Colonic mucosa (tissue), 4 donors: ENCODE measurements around the gene CD81. TPM values are rescaled to one million over a fixed set of nuclear protein-coding genes. Genes with fewer than 3 reads are reported as not detected.
"Not testable (repeated sequence)": the region's sequence is repeated elsewhere in the genome, so short reads cannot be mapped to it uniquely, and the experiment has no call there.

Experiments
- DNase-seq: peaks from one replicate; pipeline ENCODE4 v3.0.0-alpha.2; 2020
- H3K27ac ChIP-seq: fragments of 200-600 bp; one replicate; pipeline ENCODE4 v1.8.0; 2021
- H3K27me3 ChIP-seq: fragments of 200-600 bp; one replicate; pipeline ENCODE4 v1.8.0; 2021
- H3K36me3 ChIP-seq: fragments of 200-600 bp; one replicate; pipeline ENCODE4 v1.8.0; 2021
- H3K4me1 ChIP-seq: fragments of 200-600 bp; one replicate; pipeline ENCODE4 v1.8.0; 2021; ENCODE audit warnings: mild to moderate bottlenecking
- H3K4me3 ChIP-seq: fragments of 200-600 bp; one replicate; pipeline ENCODE4 v1.8.0; 2021
- H3K9ac ChIP-seq, 2 donors: one replicate each; pipeline ENCODE4 v1.7.0; 2013; ENCODE audit warnings: control low read depth in 2 of 2, low read depth in 2 of 2, low read length in 2 of 2
- H3K9me3 ChIP-seq: fragments of 200-600 bp; one replicate; pipeline ENCODE4 v1.8.0; 2021
- intact Hi-C: fragments of 100-400 bp; cut with DNase I; formaldehyde crosslinking; loops from one replicate; pipeline ENCODE4 v1.14.1; 2022
- total RNA-seq, 2 donors: library from RNA; stranded (reverse); fragmentation: NEBNext Ultra II Directional in 1 of 2; extraction: Animal tissue kit (Norgen Biotek cat#: 25700) in 1 of 2; gene quantifications; one replicate each; pipeline ENCODE4 v1.2.1, GENCODE V29; 2021
- TF ChIP-seq, protein P1 (sequence below): fragments of 200-600 bp; IDR thresholded peaks from one replicate; pipeline ENCODE4 v1.8.0; 2022; ENCODE audit warnings: antibody characterized with exemption, mild to moderate bottlenecking
- donor health status: healthy.
- donor health status: DM: no; HTN: no; CAD: no.
- donor health status: DM: no; HTN: no; CAD: no.

CD81 gene
- total RNA-seq, 2 donors from 2014 or later: 185 to 208 TPM

DNA sequence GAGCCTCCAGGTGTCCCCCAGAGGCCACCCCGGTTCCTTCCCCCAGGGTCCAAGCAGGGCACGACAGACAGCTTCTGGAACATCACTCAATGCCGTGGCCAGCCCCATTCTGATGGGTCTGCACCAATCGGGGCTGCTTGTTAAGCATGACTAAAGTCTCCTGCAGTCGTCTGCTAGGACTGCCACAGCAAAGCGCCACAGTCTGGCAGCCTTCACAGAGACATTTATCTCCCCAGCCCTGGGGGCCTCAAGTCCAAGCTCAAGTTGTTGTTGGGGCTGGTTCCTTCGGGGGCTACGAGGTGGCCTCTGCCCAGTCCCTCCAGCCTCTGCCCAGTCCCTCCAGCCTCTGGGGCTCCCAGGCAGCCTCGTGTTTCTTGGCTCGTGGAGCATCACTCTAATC lies 14.0 kb upstream of the CD81 start:
- no peak overlapping the region for H3K27ac ChIP-seq
- no peak overlapping the region for H3K9ac ChIP-seq
- no peaks in the 10 kb centered on the region for H3K27me3 ChIP-seq
- H3K4me1 ChIP-seq: no peaks in the 10 kb centered on the region
- TF ChIP-seq, protein P1, sequence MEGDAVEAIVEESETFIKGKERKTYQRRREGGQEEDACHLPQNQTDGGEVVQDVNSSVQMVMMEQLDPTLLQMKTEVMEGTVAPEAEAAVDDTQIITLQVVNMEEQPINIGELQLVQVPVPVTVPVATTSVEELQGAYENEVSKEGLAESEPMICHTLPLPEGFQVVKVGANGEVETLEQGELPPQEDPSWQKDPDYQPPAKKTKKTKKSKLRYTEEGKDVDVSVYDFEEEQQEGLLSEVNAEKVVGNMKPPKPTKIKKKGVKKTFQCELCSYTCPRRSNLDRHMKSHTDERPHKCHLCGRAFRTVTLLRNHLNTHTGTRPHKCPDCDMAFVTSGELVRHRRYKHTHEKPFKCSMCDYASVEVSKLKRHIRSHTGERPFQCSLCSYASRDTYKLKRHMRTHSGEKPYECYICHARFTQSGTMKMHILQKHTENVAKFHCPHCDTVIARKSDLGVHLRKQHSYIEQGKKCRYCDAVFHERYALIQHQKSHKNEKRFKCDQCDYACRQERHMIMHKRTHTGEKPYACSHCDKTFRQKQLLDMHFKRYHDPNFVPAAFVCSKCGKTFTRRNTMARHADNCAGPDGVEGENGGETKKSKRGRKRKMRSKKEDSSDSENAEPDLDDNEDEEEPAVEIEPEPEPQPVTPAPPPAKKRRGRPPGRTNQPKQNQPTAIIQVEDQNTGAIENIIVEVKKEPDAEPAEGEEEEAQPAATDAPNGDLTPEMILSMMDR: no peak
- DNase-seq: no peak
- no peaks in the 10 kb centered on the region for H3K9me3 ChIP-seq
- no peaks in the 10 kb centered on the region for H3K36me3 ChIP-seq
- H3K4me3 ChIP-seq: no peak overlapping the region
- intact Hi-C loops: no loop called here

DNA sequence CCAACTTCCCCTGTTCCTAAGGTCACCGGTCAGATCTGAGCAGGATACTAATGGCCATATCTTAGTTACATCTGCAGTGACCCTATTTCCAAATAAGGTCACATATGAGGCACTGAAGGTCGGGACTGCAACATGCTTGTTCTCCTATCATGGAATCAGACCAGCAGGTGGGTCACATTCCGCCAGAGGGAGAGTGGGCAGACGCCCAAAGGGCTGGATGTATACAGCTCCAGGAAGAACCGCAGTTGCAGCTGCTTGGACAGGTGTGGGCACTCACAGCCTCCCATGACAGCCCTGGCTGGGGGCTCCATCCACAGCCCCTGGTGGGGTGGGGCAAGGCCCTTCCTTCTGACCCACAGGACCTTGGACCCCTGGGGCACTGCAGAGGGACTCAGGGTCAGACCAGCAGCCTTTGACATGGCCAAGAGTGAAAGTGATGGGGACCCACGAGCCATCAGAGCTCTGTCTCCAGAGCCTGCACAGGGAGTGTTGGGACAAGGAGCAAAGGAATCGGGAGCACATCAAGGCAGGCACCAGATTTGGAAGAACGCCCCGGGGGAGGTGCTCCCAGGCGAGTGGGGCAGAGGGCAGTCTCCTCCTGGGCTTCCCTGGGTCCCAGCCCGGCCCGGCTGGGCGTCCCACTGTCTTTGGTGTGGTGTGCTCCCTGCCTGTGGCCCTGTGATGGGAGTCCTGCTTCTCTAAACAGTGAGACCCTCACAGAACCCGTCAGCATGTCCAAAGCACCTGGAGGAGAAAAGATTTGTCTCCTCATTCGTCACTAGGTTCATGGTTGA lies 13.3 kb upstream of the CD81 start:
- Histone ChIP-seq H3K4me3 (no peak overlapping the region), H3K27me3 (no peaks in the 10 kb centered on the region), H3K9ac (no peak overlapping the region), H3K9me3 (no peaks in the 10 kb centered on the region), H3K36me3 (no peaks in the 10 kb centered on the region), H3K4me1 (no peaks in the 10 kb centered on the region), H3K27ac (no peak overlapping the region)
- intact Hi-C loops: no loop called here
- TF ChIP-seq, protein P1: no peak
- no peak for DNase-seq

DNA sequence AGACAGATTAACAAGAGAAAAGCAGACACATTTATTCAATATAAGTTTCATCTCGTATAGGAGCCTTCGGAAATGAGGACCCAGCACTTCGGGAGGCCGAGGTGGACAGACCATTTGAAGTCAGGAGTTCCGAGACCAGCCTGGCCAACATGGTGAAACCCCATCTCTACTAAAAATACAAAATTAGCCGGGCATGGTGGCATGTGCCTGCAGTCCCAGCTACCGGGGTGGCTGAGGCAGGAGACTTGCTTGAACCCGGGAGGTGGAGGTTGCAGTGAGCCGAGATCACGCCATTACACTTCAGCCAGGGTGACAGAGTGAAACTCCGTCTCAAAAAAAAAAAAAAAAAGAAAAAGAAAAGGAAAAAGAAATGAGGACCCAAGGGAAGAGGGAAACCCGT lies 12.7 kb upstream of the CD81 start:
- H3K27ac ChIP-seq, DNase-seq, intact Hi-C loops, H3K9me3 ChIP-seq, H3K27me3 ChIP-seq, H3K9ac ChIP-seq, H3K4me3 ChIP-seq, H3K36me3 ChIP-seq, H3K4me1 ChIP-seq: not testable (repeated sequence)

DNA sequence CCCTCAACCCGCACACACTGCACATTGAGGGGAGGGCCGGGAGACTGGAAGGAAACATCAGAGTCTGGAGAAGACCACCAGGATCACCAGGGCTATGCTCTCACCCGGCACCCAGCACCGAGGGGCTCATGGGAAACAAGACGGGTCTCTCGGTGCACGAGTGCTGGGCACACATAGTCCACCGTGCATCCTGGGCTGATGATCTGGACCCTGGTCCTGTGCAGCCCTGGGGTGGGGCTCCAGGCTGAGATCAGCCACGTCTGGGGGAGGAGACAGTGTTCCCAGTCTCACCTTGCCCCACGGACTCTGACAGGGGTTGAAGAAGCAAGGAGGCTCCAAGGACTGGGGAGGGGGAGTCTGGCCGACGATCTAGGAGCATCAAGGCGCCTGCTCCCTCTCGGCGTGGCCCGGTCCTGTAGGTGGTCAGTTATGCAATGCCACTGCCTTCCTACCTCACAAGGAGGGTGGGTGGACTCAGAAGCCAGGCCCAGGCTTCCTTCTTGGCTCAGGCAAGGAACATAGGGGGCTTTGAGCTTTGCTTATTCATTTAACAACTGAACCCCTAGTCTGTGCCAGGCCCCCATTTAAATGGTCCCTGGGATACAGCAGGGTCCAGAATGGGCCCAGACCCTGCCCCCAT lies 11.4 kb upstream of the CD81 start:
- intact Hi-C loops: no loop called here
- Histone ChIP-seq H3K9ac (no peak overlapping the region), H3K27me3 (no peaks in the 10 kb centered on the region), H3K36me3 (no peaks in the 10 kb centered on the region), H3K4me3 (no peak overlapping the region), H3K9me3 (no peaks in the 10 kb centered on the region), H3K27ac (no peak overlapping the region), H3K4me1 (no peaks in the 10 kb centered on the region)
- TF ChIP-seq, protein P1: no peak
- DNase-seq: no peak

DNA sequence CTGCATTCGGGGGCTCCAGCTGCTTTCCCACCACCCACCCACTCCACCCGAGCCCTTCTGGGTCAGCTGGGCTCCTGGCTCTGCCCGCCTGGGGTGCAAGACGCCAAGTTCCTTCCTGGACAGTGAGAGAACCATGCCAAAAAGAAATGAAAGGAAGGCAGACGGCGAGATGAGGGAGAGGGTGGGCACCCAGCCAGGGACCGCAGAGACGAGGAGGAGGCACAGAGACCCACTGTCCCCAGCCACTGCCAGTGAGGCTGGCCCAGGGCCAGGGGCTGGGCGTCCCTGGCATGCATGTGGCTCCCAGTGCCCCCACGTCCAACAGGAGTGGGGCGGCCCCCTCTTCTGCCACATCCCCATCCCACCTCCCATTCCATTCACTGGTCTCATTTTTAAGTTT lies 10.8 kb upstream of the CD81 start:
- no peak overlapping the region for H3K27ac ChIP-seq
- no peaks in the 10 kb centered on the region for H3K9me3 ChIP-seq
- no peak overlapping the region for H3K9ac ChIP-seq
- no peak for DNase-seq
- intact Hi-C loops: no loop called here
- TF ChIP-seq, protein P1: no peak
- H3K36me3 ChIP-seq: no peaks in the 10 kb centered on the region
- no peaks in the 10 kb centered on the region for H3K4me1 ChIP-seq
- H3K27me3 ChIP-seq: no peaks in the 10 kb centered on the region
- no peak overlapping the region for H3K4me3 ChIP-seq

DNA sequence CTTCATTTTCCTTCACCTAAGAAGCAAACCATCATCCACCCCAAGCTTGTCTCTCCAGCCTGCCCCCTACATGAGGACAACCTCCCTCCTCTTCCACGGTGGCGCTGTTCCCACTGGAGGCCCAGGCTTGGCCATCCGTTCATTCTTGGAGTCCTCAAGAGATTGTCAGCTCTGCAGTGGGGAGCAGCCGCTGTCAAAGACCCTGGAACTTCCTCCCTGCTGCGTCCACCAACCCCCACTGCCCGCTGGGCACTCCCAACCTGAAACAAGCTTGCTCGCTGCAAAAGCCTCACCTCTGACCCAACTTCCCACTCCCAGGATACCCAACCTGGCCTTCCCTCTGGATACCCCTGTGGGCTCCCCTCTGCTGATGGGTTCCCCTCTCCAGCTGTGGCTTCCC lies 10.4 kb upstream of the CD81 start:
- Histone ChIP-seq H3K4me1 (no peaks in the 10 kb centered on the region), H3K9me3 (no peaks in the 10 kb centered on the region), H3K36me3 (no peaks in the 10 kb centered on the region), H3K4me3 (no peak overlapping the region), H3K27ac (no peak overlapping the region), H3K27me3 (no peaks in the 10 kb centered on the region), H3K9ac (no peak overlapping the region)
- intact Hi-C loops: no loop called here
- no peak for DNase-seq
- TF ChIP-seq, protein P1: no peak
